ACC112 (cell line): ENCODE results near the gene HNRNPK.

Source experiments
- H2AFZ ChIP-seq: fragments of 200-600 bp; sonication (generic); one replicate; pipeline ENCODE4 v1.6.0; 2017; ENCODE audit warnings: antibody characterized with exemption, low read length; ENCODE audit not compliant: unreplicated experiment
- H3K27ac ChIP-seq: fragments of 200-600 bp; sonication (generic); 2 replicates; pipeline ENCODE4 v1.5.1; 2014; ENCODE audit warnings: low read depth, mild to moderate bottlenecking, antibody characterized with exemption, low read length, moderate library complexity
- H3K27me3 ChIP-seq: fragments of 200-600 bp; sonication (generic); 2 replicates; pipeline ENCODE4 v1.6.1; 2014; ENCODE audit warnings: mild to moderate bottlenecking, antibody characterized with exemption, low read length, moderate library complexity, mixed read lengths; ENCODE audit not compliant: insufficient read depth
- H3K36me3 ChIP-seq: fragments of 200-600 bp; sonication (generic); 2 replicates; pipeline ENCODE4 v1.6.1; 2016; ENCODE audit warnings: mild to moderate bottlenecking, antibody characterized with exemption, low read length, moderate library complexity, mixed read lengths; ENCODE audit not compliant: insufficient read depth
- H3K4me1 ChIP-seq: fragments of 200-600 bp; sonication (generic); one replicate; pipeline ENCODE4 v1.6.1; 2016; ENCODE audit warnings: low read length, mixed read lengths; ENCODE audit not compliant: insufficient read depth, unreplicated experiment, control insufficient read depth
- H3K4me3 ChIP-seq: fragments of 200-600 bp; sonication (generic); 2 replicates; pipeline ENCODE4 v1.5.1; 2014; ENCODE audit warnings: mild to moderate bottlenecking, low read depth, low read length
- H3K79me2 ChIP-seq: fragments of 200-600 bp; sonication (generic); one replicate; pipeline ENCODE4 v1.6.0; 2016; ENCODE audit warnings: low read length; ENCODE audit not compliant: control insufficient read depth, unreplicated experiment, insufficient read depth

Gene HNRNPK

DNA sequence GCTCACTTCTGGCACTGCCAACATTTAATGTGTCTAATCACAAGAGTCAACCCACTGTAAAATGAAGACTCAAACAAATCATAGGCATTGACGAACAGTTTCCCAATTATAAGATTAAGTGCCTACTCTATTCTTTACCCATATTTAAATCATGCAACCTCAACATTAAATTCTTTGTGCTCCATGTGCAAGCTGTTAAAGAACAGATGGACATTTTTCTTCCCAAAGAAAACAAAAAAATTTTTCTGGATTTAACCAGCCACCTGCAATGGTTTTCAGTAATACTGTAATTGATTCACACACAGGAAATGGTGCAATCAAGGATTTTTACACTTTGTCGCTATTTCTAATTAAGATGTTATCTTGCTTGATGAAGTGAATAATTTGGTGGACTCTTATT, 3.6 kb downstream of the HNRNPK start:
- Histone ChIP-seq H3K4me3 (peak overlapping the region; percentile 98), H3K4me1 (peaks cover 50% of the 10 kb centered on the region), H3K79me2 (peaks cover 93% of the 10 kb centered on the region), H3K27me3 (no peaks in the 10 kb centered on the region), H3K27ac (0 out of 2 replicates have a peak overlapping the region, but pooled peaks have one; percentile 29), H2AFZ (no peak overlapping the region), H3K36me3 (peaks cover 76% of the 10 kb centered on the region)

DNA sequence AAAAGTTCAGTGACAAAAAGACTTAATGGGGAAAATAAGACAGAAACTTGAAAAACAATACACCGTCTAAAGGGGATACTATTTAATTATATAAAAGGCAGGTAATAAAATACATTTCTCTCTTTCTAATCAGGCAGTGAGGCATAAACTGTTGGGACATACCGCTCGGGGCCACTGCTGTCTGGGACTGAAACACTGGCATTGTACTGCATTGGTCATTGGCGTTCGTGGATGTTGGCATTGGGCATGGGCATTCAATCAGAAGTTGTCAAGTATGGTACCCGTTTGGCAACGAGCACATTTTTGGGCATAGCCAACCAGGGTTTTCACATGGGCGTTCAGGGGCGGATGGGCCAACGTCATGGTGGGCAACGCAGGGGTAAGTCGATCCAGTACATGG, 4.7 kb downstream of the HNRNPK start:
- peaks cover 50% of the 10 kb centered on the region for H3K4me1 ChIP-seq
- H3K4me3 ChIP-seq, result no peak overlapping the region
- H3K79me2 ChIP-seq, result peaks cover 96% of the 10 kb centered on the region
- no peak overlapping the region for H3K27ac ChIP-seq
- peaks cover 86% of the 10 kb centered on the region for H3K36me3 ChIP-seq
- H3K27me3 ChIP-seq, result no peaks in the 10 kb centered on the region
- no peak overlapping the region for H2AFZ ChIP-seq

DNA sequence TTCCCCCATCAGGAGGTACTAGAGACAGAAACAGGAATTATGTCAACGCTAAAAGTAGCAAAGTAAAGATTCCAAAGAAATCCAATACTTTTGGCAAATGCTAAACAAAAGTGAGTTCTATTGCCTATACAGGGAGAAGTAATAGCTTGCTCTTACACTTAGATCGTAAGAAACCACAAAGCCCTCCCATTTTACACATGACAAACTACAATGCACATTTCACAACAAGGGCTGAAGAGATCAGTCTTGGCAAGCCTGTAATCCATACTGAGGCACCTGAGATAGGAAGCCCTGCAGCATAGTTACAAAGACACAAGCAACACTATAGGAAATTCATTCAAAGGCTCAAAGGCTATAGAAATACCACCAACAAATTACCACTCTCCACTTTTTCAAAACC, 7.7 kb downstream of the HNRNPK start:
- no peak overlapping the region for H3K4me3 ChIP-seq
- no peaks in the 10 kb centered on the region for H3K27me3 ChIP-seq
- H2AFZ ChIP-seq, result no peak overlapping the region
- peaks cover 88% of the 10 kb centered on the region for H3K36me3 ChIP-seq
- no peak overlapping the region for H3K27ac ChIP-seq
- H3K79me2 ChIP-seq, result peaks cover 75% of the 10 kb centered on the region
- H3K4me1 ChIP-seq, result peaks cover 55% of the 10 kb centered on the region

DNA sequence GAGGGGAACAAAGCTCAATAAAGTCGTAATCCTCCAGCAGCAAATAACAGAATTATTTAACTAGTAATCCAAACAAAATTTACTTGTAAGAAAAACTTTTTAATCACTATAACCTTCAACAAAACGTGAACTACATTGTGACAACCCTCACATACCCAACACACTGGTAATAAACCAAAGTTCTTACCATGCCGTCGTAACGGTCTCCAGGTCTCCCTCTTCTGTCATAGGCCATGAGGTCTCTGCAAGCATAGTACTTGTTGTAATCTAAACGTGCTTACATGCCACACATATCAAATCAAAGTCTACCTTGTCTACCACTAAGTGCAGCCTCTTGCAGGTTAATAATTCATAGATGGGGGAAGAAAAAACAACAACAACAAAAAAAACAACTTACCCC, 8.5 kb downstream of the HNRNPK start:
- H3K4me3 ChIP-seq, result no peak overlapping the region
- H3K36me3 ChIP-seq, result peaks cover 86% of the 10 kb centered on the region
- H3K79me2 ChIP-seq, result peaks cover 67% of the 10 kb centered on the region
- no peak overlapping the region for H2AFZ ChIP-seq
- H3K27ac ChIP-seq, result no peak overlapping the region
- H3K4me1 ChIP-seq, result peaks cover 47% of the 10 kb centered on the region
- no peaks in the 10 kb centered on the region for H3K27me3 ChIP-seq

DNA sequence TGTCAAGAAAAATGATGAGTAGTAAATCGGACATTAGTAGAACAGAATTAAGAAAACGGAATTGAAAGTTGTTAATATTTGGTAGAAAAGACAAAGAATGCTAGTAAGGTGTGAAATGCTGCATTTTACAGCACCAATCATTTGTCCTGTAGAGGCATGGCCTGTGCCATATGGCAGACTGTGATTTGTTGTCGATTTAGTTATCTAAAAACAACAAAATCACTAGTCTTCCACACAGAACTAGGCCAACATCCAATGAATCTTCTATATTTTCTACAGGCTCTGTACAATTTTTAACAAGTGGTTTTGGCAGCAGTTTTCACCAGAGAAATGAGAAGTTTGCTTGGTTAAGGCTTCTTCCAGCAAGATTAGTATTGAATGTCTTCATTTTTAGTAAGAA, 10.4 kb downstream of the HNRNPK start:
- peaks cover 48% of the 10 kb centered on the region for H3K79me2 ChIP-seq
- peaks cover 67% of the 10 kb centered on the region for H3K36me3 ChIP-seq
- H3K4me3 ChIP-seq, result no peak overlapping the region

DNA sequence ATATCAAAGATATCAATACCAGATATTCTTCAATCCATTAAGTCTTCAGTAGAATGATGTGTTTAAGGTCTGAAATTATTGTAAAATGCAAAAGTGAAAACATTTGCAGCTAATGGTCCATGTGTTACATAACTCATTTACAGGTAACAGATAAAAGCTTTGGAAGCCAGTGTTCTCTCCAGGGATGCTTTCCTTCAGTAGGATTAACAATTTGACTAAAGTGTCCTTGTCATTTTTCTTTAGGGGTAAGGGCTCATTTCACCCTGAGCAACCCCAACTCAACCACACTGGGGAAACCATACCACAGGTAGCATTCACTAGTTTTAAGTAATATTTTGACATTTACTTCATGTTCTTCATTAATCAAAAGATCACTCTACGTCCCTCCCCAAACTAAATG, 12.9 kb downstream of the HNRNPK start:
- H2AFZ ChIP-seq, result no peak overlapping the region
- H3K4me3 ChIP-seq, result no peak overlapping the region
- peaks cover 24% of the 10 kb centered on the region for H3K79me2 ChIP-seq
- peaks cover 15% of the 10 kb centered on the region for H3K4me1 ChIP-seq
- H3K27me3 ChIP-seq, result no peaks in the 10 kb centered on the region
- 0 out of 2 replicates have a peak overlapping the region, but pooled peaks have one; percentile 28 for H3K27ac ChIP-seq
- peaks cover 45% of the 10 kb centered on the region for H3K36me3 ChIP-seq

More for the DNA sequence above, 10.4 kb downstream of the HNRNPK start:
- Histone ChIP-seq H3K27me3 (no peaks in the 10 kb centered on the region), H3K27ac (no peak overlapping the region), H3K4me1 (peaks cover 30% of the 10 kb centered on the region), H2AFZ (no peak overlapping the region)

DNA sequence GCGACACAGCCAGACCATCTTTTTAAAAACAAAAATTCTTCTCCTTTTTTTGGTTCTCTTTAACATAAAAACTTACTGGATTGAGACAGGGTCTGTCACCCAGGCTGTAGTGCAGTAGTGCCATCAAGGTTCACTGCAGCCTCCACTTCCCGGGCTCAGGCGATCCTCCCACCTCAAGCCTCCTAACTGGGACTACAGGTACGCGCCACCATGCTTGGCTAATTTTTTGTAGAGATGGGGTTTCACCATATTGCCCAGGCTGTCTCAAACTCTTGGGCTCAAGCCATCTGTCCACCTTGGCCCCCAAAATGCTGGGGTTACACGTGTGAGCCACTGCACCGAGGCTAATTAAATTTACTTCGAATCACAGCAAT, 13.8 kb downstream of the HNRNPK start:
- Histone ChIP-seq H2AFZ (no peak overlapping the region), H3K27me3 (no peaks in the 10 kb centered on the region), H3K4me3 (no peak overlapping the region), H3K27ac (no peak overlapping the region), H3K36me3 (peaks cover 36% of the 10 kb centered on the region), H3K4me1 (peaks cover 14% of the 10 kb centered on the region), H3K79me2 (peaks cover 15% of the 10 kb centered on the region)

DNA sequence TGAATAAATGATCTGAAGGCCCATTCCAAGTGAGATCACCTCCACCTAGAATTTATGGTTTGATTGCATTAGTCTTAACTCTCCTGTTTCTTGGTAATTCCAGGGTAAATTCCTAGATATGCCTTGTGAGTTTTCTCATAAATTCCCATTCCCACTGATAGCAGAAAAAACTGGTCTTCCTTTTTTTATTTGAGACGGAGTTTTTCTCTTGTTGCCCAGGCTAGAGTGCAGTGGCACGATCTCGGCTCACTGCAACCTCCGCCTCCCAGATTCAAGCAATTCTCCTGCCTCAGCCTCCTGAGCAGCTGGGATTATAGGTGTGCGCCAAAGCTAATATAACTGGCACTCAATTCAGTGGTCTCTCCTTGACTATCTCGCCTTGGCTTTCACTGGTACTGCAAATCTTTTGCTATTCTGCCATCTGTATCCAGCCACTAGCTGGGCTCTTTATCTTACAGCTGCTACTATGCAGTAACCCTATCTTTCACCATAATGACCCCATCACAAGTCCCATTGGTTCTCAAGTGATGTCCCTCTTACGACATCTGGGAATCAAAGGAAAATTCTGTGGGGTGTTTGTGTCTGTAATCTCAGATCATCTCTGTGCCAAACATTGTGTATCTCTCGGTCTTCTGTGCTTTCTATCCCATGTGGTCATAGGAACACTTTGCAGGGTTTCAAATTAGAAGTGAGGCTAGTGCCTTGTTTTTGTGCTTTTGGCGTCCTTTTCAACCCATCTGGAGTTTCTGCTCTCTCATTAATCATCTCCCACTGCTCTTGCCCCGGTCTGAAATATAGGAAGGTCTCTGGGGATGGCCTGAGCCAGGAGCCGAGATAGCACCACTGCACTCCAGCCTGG, 14.4 kb downstream of the HNRNPK start:
- H3K36me3 ChIP-seq, result peaks cover 30% of the 10 kb centered on the region
- no peak overlapping the region for H2AFZ ChIP-seq
- H3K4me3 ChIP-seq, result no peak overlapping the region
- peaks cover 9% of the 10 kb centered on the region for H3K79me2 ChIP-seq
- no peaks in the 10 kb centered on the region for H3K27me3 ChIP-seq
- peaks cover 14% of the 10 kb centered on the region for H3K4me1 ChIP-seq
- peak overlapping the region; percentile 58 for H3K27ac ChIP-seq

DNA sequence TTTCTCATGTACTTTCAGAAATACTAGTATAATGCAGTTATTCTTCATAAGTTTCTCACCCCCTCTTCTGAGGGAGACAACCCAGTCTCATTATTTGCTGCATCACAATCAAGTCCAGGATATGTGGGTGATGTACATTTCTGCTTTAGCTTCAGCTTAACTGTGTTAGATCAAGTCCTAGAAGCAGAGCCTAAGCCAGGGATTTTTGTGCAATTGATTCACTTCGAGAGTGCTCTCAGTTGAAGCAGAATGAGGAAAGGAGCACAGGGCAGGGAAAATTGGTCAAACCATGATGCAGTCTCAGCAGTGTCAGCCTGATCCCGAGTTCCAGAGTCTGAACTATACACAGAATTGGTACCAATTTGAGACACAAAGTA, 15.1 kb downstream of the HNRNPK start:
- H3K4me1 ChIP-seq, result peaks cover 14% of the 10 kb centered on the region
- H3K27me3 ChIP-seq, result no peaks in the 10 kb centered on the region
- H3K27ac ChIP-seq, result peak overlapping the region; percentile 58
- H2AFZ ChIP-seq, result no peak overlapping the region
- peaks cover 6% of the 10 kb centered on the region for H3K79me2 ChIP-seq
- H3K36me3 ChIP-seq, result peaks cover 24% of the 10 kb centered on the region
- no peak overlapping the region for H3K4me3 ChIP-seq

DNA sequence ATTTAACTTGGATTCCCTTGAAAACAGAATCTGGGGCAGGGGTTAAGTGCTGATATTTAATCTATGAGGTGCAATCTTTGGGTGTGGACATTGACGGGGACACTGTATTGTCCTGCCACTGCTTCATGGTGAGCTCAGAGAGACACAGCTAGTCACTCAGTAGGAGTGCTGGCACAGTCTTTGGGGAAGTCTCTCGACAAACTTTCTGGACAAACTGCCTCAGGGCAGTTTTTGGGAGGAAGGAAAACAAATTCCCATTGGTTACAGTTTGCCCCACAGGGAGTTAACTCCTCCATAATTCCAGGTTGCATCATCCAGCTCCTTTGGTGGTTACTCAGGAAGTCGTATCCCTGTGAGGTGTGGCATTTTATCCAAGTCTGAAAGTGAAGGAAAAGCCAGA, 17.9 kb downstream of the HNRNPK start:
- peaks cover 6% of the 10 kb centered on the region for H3K36me3 ChIP-seq
- H2AFZ ChIP-seq, result no peak overlapping the region
- H3K4me1 ChIP-seq, result peaks cover 23% of the 10 kb centered on the region
- H3K27me3 ChIP-seq, result no peaks in the 10 kb centered on the region
- no peak overlapping the region for H3K4me3 ChIP-seq
- H3K27ac ChIP-seq, result no peak overlapping the region
- no peaks in the 10 kb centered on the region for H3K79me2 ChIP-seq

DNA sequence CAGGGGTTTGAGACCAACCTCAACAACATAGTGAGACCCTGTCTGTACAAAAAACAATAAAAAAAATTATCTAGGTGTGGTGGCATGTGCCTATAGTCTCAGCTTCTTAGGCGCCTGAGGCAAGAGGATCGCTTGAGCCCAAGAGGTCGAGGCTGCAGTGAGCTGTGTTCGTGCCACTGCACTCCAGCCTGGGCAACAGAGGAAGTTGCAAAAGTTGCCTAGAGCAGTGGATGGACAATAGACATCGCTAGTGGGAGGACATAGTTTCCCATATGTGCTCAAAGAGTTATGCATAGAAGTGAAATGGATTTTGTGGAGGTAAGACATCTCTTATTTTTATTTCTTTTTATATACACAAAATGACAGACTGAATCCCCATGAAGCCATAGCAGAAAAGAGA, 19.0 kb downstream of the HNRNPK start:
- Histone ChIP-seq H3K79me2 (peaks cover under 1% of the 10 kb centered on the region), H3K4me3 (no peak overlapping the region), H3K27ac (no peak overlapping the region), H3K4me1 (peaks cover 26% of the 10 kb centered on the region), H3K27me3 (no peaks in the 10 kb centered on the region), H2AFZ (no peak overlapping the region), H3K36me3 (no peaks in the 10 kb centered on the region)
